Activated CD8-positive, alpha-beta memory T cell treated with anti-CD3 and anti-CD28 coated beads, Interleukin-2, amount 50 U/mL, for 48 hours (primary cell): ENCODE data around the gene FAM171A1.

Experiments
- DNase-seq: peaks from one replicate; pipeline ENCODE4 v3.0.0-alpha.2; 2020

Gene FAM171A1

GRCh38 chr10:15163253-15163828, 207.7 kb downstream of the FAM171A1 start:
- DNase-seq = no peak
